GM19452 (cell line): ENCODE measurements around the gene PRKAG3.

Experiments used
- ATAC-seq: cut with Tn5 transposase; IDR thresholded peaks from one replicate; pipeline ENCODE4 v1.9.1; 2021; ENCODE audit not compliant: unreplicated experiment

The PRKAG3 gene

DNA sequence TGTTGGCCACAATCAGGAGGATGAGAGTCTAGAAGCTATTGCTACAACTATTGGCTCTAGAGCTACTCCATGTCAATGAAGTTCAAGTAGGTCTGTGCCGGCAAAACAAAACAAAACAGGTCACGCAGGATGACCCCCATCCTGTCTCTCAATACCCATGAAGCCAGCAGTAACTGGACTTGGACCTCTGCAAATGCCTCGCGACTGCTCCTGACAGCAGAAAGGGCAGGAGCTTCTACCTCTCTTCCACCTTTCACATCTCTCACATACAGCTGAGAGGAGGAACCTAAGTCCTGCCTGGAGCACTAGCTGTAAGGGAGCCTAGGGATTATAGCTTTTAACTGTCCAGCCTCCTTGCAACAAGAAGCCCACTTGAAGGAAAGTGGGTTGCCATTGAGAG, 16.0 kb downstream of the PRKAG3 start:
- no peak for ATAC-seq

DNA sequence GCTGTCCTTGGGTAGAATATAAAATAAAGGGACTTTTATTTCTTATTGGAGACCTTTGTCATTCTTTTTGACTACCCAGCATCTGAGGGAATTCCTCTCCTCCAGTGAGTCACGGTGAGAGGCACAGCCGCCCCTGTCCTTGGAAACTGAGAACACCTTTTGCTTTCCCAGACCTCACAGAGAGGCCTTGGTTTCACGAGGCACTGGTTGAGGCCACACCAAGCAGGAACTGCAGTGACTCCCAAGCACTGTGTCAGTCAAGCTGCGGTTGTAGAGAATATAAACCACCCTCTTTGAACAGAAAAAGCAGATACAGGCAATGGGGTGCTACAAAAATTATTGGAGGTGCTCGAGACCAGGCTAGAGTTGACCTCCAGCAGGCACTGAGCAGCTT, 16.4 kb downstream of the PRKAG3 start:
- no peak for ATAC-seq

DNA sequence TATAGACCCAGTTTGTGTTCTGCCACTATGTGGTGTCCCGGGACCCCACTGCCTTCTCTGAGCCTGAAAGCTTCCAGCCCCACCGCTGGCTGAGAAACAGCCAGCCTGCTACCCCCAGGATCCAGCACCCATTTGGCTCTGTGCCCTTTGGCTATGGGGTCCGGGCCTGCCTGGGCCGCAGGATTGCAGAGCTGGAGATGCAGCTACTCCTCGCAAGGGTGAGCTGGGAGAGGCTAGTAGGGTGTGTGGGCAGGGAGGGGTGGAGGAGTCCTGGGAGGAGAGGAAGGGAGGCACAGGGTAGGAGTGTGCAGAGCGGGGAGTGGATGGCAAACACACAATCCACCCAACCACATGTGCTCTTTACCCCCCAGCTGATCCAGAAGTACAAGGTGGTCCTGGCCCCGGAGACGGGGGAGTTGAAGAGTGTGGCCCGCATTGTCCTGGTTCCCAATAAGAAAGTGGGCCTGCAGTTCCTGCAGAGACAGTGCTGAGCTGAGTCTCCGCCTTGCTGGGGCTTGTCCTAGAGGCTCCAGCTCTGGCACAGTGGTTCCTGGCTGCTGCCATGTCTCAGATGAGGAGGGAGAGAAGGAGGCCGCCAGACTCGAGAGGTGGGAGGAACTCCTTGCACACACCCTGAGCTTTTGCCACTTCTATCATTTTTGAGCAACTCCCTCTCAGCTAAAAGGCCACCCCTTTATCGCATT, 16.9 kb downstream of the PRKAG3 start:
- no peak for ATAC-seq

DNA sequence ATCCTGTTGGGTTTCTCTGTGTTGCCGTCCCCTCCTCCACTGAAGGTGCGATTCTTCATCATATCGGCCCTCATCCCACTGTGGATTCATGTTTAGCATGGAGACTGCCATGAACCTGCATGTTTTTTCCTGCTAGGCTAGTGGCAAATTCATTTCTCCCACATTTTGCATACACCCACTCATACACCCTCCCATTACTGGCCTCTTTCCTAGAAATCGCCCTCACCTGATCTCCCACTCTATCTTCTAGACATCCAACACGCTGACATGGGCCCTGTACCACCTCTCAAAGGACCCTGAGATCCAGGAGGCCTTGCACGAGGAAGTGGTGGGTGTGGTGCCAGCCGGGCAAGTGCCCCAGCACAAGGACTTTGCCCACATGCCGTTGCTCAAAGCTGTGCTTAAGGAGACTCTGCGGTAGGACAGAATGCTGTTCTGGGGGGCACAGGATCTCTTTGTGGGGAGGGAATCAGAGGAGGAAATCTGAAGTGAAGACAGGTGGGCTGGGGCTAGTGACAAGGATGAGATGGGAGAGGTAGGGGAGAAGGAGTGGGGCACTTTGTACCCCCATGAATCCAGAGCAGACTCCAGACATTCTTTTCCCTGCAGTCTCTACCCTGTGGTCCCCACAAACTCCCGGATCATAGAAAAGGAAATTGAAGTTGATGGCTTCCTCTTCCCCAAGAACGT, 17.7 kb downstream of the PRKAG3 start:
- ATAC-seq, result no peak

DNA sequence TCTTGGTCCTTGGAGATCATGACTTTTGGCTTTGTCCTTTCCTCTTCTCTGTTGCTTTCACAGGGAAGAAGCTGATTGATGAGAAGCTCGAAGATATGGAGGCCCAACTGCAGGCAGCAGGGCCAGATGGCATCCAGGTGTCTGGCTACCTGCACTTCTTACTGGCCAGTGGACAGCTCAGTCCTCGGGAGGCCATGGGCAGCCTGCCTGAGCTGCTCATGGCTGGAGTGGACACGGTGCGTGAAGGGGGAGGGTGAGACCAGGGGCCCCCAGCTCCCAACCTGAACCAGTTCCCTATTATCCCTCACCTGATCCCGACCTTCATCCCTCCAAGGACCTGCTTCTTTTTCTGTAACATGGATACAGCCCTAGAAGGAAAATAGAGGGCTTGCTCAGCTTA, 18.7 kb downstream of the PRKAG3 start:
- ATAC-seq, result no peak

DNA sequence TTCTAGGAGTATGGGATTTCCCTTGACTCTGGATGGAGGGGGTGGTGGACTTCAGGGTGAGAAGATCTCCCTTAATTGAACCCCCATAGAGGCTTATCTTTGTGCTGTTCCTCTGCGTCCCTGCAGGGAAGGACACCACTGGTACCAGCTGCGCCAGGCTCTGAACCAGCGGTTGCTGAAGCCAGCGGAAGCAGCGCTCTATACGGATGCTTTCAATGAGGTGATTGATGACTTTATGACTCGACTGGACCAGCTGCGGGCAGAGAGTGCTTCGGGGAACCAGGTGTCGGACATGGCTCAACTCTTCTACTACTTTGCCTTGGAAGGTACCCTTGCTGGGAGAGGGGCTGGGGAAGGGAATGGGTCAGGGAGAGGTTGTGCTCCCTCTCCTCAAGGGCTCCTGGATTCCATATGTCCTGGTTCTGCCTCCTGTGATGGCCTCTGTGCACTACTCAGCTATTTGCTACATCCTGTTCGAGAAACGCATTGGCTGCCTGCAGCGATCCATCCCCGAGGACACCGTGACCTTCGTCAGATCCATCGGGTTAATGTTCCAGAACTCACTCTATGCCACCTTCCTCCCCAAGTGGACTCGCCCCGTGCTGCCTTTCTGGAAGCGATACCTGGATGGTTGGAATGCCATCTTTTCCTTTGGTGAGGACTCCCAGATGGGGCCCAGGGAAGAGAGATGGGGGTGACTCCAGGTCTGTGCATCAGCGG, 19.3 kb downstream of the PRKAG3 start:
- ATAC-seq, result no peak

DNA sequence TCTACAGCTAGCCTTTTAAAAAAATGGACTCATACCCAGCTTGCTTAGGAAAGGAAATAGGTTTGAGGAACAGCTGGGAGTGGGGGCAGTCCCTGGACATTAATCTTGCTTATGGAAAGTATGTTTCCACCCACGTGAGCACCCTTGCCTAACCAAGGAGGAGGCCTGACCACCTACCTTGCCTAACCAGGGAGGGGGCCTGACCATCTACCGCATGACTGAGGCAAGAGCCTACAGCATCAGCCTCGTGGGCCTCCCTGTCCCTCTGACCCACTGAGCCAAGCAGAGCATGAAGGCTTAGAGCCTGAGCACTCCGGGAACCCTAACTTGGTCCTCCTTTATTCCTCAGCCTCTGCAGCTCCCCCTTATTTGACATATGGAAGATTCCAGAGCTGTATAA, 20.2 kb downstream of the PRKAG3 start:
- no peak for ATAC-seq

DNA sequence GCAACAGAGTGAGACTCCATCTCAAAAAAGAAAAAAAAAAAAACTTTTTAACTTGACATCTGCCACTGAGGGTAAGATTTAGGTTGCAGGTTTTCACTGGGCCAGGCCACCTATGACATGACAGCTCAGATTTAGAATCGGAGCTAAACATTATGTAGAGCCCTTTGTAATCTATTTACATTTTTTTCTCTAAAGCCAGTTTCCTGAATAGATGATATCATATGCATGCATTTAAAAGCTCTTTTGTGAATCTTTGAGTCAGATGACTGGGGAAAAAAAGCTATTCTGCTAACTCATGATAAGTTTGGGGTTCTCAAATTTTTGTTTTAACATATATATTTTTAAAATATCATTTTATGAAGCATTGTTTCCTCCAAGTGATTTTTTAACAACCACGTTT, 21.3 kb downstream of the PRKAG3 start:
- ATAC-seq, result no peak

DNA sequence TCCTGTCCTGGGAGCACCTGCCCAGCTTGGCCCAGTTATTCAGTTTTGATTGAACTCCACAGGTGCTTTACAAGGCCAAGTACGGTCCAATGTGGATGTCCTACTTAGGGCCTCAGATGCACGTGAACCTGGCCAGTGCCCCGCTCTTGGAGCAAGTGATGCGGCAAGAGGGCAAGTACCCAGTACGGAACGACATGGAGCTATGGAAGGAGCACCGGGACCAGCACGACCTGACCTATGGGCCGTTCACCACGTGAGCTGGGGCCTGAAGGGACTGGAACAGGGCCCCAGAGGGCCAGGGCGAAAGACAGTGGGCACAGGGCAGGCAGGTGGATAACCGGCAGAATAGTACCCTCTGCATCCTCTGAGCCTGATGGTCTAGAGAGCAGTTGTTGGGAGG, 22.1 kb downstream of the PRKAG3 start:
- ATAC-seq, result no peak

DNA sequence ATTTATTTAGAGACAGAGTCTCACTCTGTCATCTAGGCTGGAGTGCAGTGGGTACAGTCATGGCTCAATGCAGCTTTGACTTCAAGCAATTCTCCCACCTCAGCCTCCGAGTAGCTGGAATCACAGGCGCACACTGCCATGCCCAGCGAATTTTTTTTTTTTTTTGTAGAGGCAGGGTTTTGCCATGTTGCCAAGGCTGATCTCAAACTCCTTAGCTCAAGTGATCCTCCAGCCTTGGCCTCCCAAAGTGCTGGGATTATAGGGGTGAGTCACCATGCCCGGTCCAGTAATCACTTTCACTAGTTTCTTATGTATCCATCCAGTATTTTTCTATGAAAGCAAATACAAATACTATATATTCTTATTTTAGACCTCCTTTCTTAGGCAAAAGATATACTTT, 24.0 kb downstream of the PRKAG3 start:
- ATAC-seq, result no peak

DNA sequence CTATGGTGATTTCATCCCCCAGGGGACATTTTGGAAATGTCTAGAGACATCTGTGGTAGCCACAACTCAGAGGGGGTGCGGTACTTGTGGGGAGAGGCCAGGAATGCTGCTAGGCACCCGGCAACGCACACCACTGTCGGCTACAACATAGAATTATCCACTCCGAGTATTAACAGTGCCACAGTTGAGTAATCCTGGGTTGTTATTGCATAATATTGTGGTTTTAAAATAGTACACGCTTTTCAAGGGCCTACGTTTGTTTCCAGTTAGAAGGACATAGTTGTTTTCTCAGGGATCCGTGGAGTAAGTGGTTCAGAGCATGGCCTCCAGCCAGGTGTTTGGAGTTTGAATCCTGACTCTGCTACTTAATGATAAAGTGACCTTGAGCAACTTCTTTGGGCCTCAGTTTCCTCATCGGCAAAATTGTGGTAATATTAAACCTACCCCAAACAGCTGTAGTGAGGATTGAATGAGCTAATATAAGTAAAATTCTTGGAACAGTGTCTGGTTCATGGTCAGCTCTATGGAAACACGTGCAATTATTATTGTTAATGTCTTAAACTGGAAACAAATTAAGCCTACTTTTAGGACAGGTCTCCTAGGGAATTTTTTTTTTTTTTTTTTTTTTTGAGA, 25.1 kb downstream of the PRKAG3 start:
- no peak for ATAC-seq

DNA sequence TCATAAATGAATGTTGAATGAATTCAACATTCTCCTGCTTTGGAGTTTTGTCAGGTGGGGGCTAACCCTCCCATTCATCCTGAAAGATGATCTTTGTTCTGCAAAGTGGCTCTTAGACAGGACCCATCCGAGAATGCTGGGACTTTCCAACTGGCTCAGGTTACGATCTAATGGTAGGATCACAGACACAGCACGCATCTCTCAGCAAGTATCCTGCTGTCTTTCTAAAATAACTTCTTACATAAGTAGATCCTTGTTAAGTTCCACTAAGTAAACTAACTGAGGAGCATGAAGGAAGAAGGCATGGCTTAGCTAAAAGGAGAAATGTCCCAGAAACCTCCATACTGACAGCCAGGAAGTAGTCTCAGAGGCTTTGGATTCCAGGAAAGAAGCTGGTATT, 26.0 kb downstream of the PRKAG3 start:
- ATAC-seq, result no peak

DNA sequence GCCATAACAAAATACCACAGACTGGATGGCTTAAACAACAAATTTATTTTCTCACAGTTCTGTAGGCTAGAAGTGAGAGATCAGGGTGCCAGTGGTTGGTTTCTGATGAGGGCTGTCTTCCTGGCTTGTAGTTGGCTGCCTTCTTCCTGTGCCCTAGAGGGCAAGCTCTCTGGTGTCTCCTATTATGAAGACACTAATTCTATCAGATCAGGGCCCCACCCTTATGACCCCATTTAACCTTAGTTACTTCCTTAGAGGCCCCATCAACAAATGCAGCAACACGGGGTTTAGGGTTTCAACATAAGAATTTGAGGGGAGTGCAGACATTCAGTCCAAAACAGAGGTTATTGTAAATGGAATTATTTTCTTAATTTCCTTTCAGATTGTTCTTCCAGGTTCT, 26.8 kb downstream of the PRKAG3 start:
- no peak for ATAC-seq

DNA sequence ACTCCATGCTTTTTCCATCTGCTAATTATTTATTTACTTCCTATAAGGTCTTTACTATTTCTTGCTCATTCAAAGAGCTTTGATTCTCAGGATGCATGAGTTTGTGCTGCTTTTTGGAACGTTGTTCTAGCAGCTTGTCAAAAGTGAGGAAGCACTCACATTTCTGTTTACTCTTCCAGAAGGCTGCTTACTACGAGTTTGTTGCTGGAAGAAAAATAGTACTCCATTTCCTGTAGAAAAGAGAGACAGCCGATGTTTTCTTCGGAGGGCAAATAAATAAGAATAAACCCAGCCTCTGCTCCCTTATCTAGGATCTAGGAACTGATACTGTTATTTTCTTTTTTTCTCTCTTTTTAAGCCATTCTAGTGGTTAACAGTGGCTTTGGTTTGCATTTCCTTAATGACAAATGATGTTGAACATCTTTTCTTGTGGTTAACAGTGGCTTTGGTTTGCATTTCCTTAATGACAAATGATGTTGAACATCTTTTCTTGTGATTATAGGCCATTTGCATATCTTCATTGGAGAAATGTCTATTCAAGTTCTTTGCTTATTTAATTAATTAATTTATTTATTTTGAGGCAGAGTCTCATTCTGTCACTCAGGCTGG, 29.1 kb downstream of the PRKAG3 start:
- ATAC-seq, result no peak

DNA sequence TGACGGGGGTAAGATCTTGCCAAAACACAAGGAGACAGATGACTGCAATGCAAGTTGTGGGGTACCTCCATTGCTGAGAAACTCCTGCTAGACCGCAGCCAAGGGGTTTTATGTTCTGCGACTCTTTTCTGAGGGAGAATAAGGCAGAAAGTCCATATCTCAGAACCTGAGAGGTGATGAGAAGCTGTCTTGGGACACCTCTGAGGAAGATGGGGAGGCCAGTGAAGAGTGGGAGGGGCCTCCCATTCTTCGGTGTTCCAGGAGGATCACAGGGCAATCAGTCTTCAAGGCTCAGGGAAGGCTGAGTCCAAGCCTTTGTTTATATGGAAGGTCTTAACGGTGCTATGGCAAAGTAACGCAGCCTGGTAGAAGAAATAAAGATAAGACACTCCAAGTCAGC, 31.6 kb downstream of the PRKAG3 start:
- no peak for ATAC-seq

DNA sequence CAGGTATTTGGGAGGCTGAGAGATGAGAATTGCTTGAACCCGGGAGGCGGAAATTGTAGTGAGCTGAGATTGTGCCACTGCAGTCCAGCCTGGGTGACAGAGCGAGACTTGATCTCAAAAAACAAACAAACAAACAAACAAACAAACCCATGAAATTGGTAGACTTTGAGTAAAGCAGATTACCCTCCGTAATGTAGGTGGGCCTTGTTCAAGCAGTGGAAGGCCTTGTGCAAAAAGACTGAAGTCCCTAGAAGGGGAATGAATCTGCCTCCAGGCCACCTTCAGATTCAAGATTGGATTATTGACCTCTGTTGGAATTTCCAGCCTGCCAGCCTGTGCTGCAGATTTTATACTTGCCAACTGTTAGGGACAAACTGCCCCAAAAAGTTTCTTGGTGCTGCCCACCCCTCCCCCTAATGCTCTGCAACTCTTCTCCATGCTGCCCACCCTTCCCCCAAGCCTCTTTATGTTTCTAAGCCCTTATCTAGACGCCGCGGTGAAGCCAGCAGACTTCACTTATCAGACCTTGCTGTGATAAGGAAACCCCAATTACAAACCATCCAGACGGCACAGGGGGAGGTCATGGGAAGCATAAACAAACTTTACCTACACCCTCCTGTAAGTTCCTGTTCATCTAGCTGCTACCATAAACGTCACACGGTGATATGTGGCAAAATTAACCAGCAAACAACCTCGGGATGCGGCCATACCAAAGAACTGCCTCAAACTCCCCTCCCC, 32.7 kb downstream of the PRKAG3 start:
- no peak for ATAC-seq

DNA sequence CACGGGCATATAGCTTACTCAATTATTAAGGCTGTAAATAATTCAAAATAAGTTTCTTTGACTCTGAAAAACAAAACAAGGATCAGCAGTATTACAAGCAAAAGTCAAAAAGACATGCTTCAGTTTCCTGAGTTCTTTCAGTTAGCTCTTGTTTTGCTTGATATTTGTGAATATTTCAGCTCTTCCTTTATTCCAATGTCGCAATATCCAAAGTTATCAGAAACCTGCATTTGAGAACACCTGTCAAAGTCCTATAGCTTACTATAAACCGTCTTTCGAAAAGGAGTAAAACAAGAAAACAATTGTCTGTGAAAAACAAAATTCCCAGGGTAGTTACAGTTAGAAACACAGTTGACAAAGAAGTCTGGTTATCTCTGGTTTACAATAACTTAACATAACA, 34.9 kb downstream of the PRKAG3 start:
- ATAC-seq, result no peak

DNA sequence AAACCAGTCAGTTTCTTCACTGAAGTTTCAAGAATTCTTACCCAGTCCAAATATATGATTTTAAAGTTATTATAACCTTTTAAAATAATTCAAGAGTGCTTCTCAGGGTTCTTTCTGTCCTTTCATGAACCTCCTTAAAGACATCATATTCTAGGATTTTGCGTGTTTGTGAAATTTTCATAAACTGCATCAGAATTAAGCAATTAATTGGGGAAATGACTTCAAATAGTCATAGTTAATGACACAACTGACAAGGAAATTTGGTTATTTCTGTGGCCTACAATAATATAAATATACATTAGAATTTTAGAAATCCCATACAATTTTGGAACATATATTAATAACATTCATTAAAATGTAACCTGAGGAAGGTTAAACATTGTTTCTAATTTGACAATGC, 39.2 kb downstream of the PRKAG3 start:
- no peak for ATAC-seq

DNA sequence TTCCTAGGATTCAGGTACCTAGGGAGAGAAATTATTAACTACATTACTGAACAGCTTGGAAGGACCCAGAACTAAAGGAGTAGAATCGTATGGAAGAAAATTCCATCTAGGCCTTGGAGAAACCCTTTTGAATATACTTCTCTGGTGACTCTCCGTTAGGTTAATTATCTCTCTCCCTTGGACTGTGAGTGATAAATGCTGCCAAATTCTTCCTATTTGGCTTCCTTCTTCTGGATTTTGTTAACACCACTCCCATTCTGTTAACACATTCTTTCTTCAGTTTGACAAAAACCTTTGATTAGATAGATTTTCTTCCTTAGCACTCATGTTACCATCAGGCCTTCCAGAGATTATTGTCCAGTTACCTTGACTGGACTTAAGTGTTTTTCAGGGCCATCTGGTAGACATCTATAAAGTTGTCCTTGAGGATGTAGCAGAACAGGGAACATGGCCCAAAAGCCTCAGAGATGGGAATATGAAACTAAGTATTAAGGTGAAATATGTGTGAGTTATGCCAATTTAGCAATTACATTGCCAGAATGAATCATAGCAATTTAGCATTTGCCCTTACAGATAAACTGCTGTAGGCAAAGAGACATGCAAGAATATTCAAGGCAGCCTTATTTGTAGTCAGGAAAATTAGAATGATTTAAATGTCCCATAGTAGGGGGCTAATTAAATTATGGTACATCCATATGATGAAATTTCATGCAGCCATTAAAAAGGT, 42.9 kb downstream of the PRKAG3 start:
- ATAC-seq, result no peak

DNA sequence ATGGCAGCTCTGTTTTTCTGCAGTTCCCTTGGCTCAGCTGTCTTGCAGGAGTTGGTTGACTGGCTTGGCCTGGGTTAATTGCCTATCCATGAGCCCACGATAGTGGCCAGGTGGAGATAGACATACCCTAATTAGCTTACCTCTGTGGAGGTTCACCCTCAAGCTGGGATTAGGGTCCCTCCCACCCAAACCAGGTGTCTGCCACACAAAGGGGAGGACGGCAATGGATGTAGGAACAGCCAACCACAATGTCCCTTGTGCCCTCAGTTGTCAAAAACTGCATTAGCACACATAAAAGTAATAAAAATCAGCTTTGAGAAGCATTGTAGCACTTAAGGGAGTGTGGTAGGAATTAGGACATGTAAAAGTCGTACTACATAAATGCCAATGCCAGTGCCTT, 45.5 kb downstream of the PRKAG3 start:
- no peak for ATAC-seq
